HCEC 1CT (cell line): ENCODE results near the gene SNAP25.

ENCODE experiments used
- DNase-seq: peaks from one replicate; pipeline ENCODE4 v3.0.0-alpha.2; 2017

The SNAP25 gene

DNA sequence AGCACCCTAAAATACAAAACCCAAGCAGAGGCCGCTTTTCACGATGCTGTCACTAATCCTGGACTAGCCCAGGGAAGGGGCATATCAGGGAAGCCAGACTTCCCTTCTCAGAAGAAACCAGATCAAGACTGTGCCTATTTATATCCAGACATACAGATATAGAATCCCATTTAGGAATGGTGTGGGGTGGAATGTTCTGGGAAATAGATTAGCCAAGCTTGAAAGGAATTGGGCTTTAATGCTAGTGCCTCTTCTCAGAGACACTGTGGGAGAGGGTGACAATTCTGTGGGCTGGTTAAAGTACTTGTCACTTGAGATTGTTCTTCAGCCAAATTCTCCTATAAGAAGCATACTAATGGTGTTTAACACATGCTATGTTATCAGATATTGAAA is 45.5 kb downstream of the SNAP25 start:
- DNase-seq: no peak

DNA sequence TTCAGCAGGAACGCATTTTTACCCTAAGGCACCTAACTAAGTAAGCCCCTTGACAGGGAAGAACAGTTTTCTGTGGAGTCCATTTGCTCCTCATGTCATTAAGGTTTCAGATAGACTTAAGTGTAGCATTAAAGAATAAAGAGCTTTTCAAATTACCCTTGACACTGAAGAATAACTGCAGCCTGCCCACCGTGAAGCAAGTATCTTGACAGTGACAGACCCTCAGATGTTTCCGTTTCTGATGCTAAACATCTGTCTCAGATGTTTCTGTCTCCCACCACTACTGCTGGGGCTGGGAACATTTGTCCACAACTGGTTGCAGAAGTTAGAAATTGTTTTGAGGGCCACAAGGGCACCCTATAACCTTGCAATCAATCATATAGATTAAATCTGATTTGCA is 50.0 kb downstream of the SNAP25 start:
- DNase-seq: no peak

DNA sequence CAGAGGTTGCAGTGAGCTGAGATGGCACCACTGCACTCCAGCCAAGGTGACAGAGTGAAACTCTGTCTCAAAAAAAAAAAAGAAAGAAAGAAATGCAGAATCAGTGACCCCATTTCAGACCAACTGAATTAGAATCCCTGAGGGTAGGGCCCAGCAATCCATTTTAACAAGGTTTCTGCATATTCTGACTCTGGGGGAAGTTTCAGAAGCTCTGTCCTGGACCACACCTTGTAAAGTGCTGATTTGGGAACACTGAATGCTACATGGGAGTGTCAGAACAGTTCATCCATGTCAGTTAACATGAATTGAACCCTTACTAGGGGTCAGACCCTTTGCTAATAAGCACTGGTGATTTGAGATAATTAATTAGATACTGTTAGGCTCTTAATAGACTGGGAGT is 52.0 kb downstream of the SNAP25 start:
- DNase-seq: no peak

DNA sequence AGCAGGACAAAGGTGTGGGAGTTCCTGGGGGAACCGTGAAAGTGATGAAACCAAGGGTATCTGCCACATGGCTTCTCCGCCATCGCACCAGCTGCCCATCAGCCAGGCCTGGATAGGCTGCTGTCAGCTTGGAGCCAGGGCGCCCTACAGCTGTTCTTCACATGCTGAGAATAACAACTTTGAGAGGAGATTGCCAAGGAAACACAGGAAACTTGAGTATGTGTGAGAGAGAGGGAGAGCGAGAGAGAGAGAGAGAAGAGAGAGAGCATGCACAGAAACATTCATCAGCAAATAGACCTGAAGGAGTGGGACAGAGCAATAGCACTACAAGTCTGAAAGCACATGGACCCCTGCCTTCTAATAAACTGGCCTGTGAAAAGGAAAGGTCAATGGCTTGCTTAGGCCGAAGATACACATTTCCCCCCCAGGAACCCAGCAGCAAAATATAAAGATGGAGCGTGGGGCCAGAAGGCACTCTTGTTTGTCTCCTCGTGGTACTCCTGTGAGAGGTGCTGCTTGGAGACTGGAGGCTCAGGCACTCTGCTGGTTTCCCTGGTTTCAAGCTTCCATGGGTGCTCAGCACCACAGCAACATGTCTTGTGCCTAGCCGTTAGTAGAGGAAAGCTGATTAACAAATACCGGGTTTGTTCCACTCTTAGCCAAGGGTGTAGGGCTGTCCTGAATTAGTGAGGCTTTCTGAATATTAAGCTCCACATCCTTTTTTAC is 53.0 kb downstream of the SNAP25 start:
- DNase-seq: no peak

DNA sequence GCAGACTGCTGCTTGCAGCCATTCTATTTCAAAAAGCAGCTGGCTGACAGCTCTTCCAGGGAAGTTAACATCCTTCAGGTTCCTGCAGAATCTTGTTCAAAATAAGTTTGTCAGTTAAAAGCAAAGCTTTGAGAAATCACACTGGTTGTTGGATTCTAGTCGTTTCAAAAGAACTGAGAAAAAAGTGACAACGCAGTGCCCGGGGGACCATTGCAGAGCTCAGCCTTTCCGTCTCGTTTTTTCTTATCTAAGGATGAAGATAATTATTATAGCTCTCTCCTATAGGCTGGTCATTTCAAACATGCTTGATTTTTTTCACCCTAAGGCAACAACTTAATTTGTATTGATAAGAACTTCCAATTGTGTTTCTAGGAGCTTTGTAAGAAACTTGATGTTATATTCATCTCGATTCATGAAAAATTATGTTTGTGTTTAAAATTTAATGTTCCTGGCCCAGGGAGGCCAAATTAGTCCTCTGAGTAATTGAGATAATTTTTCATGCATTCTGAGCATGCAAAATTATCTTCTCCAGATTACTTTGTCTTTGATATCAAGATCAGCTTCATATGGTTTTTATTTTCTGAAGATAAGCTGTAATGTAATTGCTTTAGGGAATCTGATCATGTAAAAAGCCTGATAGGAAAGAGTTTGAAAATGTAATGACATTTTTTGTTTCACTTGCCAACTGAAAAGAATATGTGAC is 58.4 kb downstream of the SNAP25 start:
- no peak for DNase-seq

DNA sequence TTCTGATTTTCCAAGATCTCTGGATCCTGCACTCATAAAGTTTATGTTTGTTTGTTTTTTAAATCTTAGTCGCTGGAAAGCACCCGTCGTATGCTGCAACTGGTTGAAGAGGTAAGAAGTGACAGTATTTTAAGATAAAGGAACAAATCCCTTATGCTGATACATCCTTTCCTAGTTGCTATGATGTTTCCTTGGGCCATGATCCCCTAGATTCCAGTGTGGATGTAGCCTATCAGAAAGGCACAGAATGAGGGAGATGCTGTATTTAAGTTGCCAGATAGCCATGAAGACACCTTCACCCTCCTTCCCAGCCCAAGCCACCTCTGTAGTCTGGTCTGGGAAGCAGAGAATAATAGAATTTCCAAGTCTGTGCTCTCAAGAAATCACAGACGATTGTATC is 59.0 kb downstream of the SNAP25 start:
- DNase-seq: no peak

DNA sequence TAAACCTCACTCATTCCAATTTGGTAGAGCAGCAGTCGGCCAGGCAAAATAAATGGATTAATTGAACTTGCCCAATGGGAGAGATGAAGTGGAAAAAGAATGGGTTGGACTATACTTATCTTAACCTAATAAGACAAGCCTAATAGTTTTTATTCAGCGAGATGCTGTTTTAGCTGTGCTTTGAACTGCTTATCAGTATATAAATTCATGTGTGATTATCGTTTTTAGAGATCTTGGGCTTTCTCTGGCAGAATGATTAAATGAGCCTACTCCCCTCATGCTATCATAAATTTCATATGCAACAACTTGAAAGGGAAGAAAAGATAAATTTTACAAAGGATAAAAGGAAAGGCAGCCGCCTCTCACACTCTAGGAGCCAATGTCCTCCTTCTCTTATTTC is 59.8 kb downstream of the SNAP25 start:
- no peak for DNase-seq

DNA sequence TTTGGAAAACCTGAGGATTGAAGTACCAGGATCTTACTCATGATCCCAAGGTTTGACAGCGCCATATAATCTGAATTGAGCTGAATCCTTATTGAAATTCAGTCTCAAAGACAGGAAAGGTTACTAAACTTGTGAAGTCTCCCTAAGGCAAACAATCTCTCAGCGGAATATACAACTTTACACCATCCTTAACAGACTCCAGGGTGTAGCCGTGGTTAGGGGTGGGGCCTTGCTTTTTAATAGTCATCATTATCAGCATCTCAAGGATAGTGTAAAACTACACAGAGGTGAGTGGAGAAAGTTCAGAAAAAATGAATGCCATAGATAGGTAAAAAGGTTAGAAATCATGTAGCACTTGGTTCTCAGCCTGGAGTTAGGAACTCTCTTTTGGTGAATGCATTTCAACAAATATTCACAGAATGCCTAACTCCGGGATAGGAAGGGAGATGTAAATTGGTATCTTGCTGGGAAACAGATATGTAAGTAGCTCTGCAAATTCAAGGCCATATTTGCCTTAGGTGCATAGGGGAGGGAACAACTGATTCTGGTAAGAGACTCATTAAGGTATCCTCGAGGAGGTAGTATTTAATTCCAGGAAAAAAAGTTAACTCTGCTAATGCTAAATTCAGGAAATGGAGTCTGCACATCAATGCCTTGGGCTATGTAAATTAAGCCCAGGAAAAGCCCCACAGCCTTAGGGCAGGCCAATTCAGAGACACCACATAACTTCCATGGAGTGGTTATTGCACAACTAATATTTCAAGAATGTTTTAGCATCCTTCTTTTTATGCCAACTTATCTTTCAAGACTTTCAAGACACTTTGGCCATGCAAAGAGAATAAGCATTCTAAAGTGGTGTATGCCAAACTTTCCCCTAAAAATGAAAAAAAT is 61.6 kb downstream of the SNAP25 start:
- DNase-seq: no peak

DNA sequence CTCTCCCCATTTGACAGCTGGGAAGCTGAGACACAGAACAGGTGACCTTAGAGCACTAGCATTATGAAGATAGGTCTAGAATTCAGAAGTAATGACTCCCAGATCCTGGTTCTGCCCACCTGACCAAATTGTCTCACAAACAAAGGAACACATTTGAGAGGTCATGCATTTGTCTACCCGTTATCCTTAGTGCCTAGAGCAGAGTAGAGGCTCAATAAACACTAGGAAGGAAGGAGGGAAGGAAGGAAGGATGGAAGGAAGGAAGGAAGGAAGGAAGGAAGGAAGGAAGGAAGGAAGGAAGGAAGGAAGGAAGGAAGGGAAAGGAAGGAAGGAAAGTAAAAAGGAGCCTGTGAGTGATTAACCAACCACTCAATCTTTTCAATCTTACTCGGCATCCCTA is 63.3 kb downstream of the SNAP25 start:
- DNase-seq: no peak

DNA sequence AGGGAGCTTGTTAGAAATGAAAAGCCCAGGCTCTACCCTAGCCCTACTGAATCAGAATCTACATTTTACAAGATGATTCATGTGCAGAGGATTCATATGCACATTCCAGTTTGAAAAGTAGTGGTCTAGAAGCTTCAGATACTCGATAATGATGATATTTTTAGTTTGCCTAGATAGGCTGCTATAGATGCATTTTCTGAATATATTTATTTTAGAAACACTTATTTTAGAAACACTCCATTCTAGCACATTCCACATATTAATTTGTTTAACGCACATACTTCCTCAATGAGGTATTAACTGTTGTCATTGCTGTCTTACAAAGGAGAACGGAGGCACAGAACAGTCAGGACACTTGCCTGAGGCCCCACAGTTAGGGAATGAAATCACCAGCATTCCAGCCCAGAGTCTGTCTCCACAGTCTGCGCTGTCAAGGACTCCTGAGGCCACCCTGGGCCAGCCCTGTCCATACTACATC is 64.4 kb downstream of the SNAP25 start:
- peak; percentile 53 for DNase-seq

DNA sequence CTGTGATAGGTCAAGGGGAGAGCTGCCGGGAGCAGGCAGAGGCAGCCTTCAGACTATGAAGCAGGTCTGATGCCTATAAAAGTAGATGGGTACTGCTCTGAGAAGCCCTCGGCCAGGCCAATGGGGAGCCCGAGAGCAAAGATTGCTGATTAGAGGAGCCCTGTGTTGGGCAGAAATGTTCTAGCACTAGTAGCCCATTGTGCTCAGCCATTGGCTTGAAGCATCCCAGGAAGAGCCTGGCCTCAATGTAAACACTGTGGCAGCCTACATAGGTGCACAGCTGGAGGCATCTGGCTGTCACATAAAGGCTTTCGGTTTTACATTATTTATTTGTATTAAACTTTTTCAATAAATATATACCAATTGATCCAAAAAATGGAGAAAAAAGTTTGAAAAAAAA is 67.7 kb downstream of the SNAP25 start:
- DNase-seq: no peak

DNA sequence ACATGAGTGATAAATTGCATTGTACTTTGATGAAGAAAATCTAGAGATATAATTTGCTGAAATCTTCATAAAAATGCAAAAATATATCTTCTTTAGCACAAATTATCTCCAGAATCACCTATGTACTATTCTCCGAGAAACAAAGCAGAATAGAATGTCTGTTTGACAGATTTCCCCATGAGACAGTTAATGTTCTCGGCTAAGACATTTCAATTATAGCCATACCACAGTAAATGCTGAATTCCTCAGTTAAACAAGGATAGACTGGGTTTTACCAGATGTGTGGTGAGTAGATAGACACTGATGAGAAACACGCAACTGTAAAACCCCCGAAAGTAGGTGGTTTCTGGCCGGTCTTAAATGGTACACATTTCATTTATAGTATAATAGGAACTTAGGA is 69.8 kb downstream of the SNAP25 start:
- no peak for DNase-seq

DNA sequence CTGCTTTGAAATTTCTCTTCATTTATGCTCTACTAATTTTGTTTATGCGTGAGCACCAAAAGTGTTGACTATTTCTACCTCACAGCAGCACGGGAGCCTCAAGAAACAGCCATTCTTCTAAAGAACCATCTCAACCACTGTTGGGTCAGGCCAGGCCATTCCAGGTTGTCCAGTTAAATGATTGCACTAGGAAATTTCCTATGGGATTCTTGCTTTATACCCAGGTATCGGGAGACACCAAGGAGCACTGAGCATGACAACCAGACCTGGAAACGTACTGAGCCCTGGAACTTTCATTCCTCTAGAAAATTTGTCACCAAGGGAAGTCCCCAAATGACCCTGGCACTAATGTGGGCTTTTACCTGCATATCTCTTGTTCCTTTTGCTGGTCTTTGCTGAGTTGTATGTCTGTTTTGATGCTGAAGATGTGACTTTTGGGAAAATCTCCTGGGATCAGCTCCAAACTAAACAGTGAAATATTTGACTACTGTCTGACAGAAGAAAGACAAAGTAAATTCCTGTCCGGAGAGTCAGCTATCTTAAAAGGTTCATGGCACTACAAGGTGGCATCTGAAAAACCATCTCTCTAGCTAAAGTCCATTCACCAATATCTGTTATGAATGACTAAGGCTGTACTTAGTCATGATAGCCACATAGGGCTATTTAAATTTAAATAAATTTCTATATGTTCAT is 70.5 kb downstream of the SNAP25 start:
- DNase-seq: no peak

DNA sequence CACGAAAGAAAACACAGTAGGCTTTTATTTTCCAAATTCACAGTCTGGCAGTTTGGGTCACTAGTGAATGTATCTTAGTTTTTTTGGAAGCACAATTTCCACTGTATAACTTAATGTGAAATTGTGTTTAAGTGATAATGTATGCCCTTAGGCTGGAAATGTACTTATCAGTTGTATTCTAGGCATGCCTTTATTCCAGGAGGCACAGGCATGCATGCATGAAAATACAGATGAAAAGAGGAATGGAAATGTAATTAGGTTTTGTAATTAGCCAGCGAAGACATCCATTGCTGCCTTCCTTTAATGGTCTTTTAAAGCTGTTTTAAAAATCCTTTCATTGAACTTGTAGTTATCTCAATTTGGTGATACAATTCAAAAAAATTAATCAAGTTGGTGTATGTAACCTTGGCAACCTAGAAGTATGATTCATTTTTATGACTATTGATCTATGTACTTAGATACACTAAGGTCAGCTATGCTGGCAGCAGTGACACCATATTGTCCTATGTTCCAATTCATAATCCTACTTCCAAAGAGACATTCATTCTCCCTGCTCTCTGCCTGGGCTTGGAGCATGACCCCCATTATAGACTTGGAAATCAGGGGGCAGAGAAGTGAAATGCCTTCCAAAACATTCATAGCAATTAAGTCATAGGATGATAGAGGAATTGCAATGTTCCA is 73.1 kb downstream of the SNAP25 start:
- no peak for DNase-seq

DNA sequence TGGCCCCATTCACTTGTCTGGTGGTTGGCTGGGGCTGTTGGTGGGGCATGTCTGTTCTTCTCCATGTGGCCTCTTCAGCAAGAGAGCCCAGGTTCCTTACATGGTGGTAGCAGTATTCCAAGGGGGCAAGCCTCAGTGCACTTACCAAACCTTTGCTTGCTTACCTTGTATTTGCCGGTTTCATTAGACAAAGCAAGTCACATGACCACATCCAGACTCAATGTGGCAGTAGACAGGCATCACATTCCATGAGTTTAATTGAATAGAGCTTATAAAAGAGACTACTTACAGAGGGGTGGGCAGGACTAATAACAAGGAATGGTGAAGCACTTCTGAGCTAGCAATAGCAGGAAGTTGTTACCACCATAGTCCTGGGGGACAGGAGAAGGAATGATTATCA is 78.6 kb downstream of the SNAP25 start:
- DNase-seq: no peak

DNA sequence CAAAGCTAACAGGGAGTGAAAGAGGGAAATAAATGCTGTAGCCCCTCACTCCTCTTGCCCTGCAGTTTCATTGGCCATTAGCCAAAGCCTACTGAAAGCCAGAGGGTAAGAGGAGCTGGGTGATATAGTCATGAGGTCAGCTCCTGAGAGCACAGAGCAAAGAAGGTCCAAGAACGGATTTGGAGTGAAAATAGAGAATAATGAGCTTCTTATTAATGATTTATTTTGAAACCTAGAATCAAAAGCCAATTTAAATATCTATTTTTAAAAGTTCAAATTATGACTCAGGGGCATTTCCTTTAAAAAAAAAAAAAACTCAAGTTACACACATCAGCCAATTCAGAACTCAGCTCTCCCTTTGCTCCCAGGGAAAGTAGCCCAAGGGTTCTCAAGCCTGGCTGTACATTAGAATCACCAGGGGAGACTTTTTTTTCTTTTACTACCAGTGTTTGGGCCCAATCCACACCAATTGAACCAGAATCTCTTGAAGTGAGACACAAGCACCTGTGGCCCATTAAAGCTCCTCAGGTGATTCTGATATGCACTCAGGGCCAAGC is 79.1 kb downstream of the SNAP25 start:
- peak; percentile 37 for DNase-seq

DNA sequence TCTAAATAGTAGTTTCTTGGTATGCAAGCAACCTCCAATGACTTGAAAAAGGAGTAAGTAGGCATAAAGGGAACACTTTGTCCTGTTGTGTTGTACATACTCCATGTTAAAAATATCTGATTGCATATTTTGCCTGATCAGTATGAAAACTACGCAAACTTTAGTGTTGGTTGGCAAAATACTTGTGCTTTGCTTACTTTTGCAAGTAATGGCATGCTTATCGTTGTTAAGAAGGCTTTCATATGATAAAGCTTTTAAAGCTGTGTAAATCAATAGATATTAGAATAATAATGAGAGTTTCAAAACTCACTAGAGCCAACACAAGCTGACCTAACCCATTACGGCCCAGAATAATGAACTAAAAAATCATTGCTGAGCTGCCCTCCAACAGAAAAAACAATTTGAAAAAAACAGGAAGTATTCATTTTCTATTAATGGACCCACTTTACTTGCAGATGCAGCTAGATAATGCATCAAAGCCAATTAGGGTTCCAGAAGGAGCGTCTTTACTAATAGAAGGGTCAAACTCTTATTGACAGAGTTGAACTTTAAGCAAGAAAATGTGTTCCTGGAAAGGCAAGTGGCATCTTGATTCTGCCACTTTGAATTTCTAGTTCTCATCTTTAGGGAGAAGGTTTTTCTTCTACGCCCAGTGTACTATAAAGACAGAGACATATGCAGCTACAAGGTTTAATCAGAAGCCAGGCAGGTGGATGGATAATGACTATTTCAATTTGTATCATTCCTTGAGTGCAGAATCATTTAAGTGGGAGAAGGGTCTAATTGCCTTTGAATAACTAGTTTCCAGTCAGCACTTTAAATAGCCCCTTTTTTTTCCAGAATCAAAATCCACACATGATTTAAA is 82.2 kb downstream of the SNAP25 start:
- DNase-seq: no peak

DNA sequence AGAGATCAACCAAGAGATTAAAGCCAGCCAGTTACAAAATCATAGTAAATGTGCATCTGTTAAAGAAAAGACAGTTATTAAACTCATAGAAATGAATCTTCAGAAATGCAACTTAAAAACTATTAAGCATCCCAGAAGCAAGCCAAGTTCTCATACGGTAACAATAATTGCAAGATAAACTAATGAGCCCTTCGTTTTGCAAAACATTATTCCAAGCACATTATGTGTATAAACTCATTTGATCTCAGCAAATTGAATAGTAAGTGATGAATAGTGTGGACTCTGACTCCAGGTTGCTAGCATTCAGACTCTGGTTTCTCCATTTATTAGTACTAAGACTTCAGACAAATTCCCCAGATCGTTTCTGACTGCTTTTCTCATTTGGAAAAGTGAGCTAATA is 85.2 kb downstream of the SNAP25 start:
- no peak for DNase-seq

DNA sequence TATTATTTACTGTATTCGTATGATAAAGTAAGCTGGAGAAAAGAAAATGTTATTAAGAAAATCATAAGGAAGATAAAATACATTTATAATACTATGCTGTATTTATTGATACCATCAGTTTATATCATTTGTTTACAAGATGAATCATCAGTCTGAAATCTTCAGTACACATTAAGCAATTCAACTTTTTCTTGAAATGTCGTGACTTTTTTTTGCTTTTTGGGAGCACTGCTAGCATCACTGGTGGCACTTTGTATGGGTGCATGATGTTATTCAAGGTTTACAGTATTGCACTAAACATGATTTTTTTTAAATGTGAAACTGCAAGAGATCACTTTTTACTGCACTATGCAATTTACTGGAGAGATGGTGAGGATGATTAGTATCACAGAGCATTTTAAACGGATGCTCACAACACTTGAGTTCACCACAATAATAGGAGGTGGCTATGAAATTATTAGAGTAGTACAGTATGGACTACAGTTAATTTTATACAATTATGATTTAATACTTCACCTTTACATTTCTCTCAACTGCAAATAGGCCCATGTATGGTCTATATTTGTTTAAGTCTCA is 85.9 kb downstream of the SNAP25 start:
- DNase-seq: peak; percentile 41
